Ovary (tissue), 3 donors: ENCODE results near the gene RNF180.

Experiments used
- EP300 ChIP-seq: sonication (generic); formaldehyde crosslinking; IDR thresholded peaks from one replicate; pipeline ENCODE4 v1.6.1; 2017; ENCODE audit warnings: antibody characterized with exemption
- POLR2A ChIP-seq: fragments of 450-650 bp; IDR thresholded peaks from one replicate; pipeline ENCODE4 v1.6.1; 2017; ENCODE audit warnings: antibody characterized with exemption, mild to moderate bottlenecking, moderate library complexity
- TF ChIP-seq, protein P1 (sequence below), 3 donors: fragments of 450-650 bp in 2 of 3; fragments of 200-600 bp in 1 of 3; IDR thresholded peaks; one replicate each; pipeline versions ENCODE4 v1.5.1 to v1.8.0; 2016 to 2022; ENCODE audit warnings: antibody characterized with exemption in 3 of 3, mild to moderate bottlenecking in 1 of 3
- donor health status: DM: no; HTN: no; CAD: no.

DNA sequence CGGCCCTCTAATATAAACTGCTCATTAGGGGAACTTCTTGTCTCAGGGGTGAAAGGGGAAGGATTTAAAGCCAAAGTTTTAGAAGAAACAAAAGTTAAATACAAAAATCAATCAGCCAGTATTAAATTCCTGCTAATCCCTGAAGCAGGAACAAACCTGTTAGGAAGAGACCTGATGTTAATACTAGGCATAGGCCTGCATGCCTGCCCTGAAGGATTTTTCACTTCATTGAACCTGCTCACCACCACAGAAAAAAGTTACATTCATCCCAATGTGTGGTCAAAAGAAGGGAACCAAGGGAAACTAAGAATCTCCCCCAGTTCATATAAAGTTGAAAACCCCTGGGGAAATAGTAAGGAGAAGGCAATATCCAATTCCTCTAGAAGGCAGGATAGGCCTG is 9.4 kb upstream of the RNF180 start:
- TF ChIP-seq, protein P1, sequence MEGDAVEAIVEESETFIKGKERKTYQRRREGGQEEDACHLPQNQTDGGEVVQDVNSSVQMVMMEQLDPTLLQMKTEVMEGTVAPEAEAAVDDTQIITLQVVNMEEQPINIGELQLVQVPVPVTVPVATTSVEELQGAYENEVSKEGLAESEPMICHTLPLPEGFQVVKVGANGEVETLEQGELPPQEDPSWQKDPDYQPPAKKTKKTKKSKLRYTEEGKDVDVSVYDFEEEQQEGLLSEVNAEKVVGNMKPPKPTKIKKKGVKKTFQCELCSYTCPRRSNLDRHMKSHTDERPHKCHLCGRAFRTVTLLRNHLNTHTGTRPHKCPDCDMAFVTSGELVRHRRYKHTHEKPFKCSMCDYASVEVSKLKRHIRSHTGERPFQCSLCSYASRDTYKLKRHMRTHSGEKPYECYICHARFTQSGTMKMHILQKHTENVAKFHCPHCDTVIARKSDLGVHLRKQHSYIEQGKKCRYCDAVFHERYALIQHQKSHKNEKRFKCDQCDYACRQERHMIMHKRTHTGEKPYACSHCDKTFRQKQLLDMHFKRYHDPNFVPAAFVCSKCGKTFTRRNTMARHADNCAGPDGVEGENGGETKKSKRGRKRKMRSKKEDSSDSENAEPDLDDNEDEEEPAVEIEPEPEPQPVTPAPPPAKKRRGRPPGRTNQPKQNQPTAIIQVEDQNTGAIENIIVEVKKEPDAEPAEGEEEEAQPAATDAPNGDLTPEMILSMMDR (IDR thresholded peaks at IDR 0.05), result no peak
- TF ChIP-seq EP300, result no peak
- TF ChIP-seq POLR2A, result no peak
